Measurements from ENCODE around the gene LRCH2. TPM values are rescaled to one million over a fixed set of nuclear protein-coding genes. Genes with fewer than 3 reads are reported as not detected.

Gene LRCH2
- total RNA-seq, 1 donor from 2014 or later = 24.9 TPM

DNA sequence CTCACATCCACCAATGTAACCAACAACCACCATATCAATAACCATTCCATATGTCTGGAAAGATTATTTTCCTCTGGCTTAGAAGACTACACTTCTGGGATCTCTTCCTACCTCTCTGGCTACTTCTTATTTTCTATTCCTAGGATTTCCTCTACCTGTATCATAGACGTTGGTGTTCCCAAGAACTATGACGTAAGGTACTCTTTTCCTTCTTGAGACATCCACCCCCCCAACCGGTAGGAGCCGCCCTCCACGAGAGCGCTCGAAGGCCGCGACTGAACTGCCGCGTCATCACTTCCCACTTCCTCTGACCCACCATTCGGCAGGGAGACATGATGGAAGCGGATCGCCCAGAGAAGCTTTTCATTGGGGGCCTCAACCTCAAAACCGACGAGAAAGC, 44.8 kb downstream of the LRCH2 start, which contains the start of gene RBMXL3:
TSS of gene RBMXL3 (plus strand) at position 301 of the 400 bp plus-strand sequence. CDS start at position 333, 32 bp downstream.
- TF ChIP-seq CTCF (IDR thresholded peaks at IDR 0.05) = no peak
- TF ChIP-seq EZH2phosphoT487 (IDR thresholded peaks at IDR 0.05) = no peak
- TF ChIP-seq EZH2 (IDR thresholded peaks at IDR 0.05) = no peak
- no peak within 1 kb of the TSS for H3K9ac ChIP-seq
- no peak within 1 kb of the TSS for H3K4me3 ChIP-seq
- H3K4me2 ChIP-seq = no peak within 1 kb of the TSS
- Mint-ChIP-seq H3K4me3 (no peak within 1 kb of the TSS), H3K27me3 (ENCODE audit: insufficient read depth, low read depth) (peaks cover 6% of the 10 kb centered on the region), H3K4me1 (no peaks in the 10 kb centered on the region), H3K9me3 (peaks cover 27% of the 10 kb centered on the region), H3K36me3 (peaks cover 30% of the 10 kb centered on the region), H3K27ac (no peak within 1 kb of the TSS)
- no peaks in the 10 kb centered on the region for H3K36me3 ChIP-seq
- no peaks in the 10 kb centered on the region for H3K27me3 ChIP-seq
- no peaks in the 10 kb centered on the region for H3F3A ChIP-seq (ENCODE audit: low read depth)
- no peak within 1 kb of the TSS for H2AFZ ChIP-seq (replicated peaks)
- H3K9me3 ChIP-seq (ENCODE audit: low read depth) = no peaks in the 10 kb centered on the region
- no peak within 1 kb of the TSS for H3K27ac ChIP-seq
- peaks cover 22% of the 10 kb centered on the region for H3K79me2 ChIP-seq (ENCODE audit: low read depth)
- H4K20me1 ChIP-seq (ENCODE audit: low read depth) = no peaks in the 10 kb centered on the region
- DNase-seq (ENCODE audit: low spot score) = no peak
- H3K4me1 ChIP-seq = no peaks in the 10 kb centered on the region

DNA sequence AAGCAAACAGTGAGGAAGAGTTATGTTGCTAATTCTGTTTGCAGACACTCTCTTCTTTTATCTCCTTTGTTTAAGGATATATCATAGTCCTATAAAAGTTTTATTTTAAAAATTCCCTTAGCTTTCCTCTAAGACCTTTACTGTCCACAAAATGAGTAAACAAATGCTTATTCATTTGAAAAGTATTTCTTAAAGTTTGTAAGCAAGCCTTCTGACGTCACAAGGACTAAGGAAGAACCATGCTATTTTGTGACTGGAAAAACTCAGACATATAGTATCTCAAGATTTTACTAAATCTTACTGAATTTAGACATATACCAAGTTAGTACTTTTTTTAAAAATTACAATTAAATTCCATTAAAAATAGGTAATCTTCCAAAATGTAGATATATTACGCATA, 49.9 kb downstream of the LRCH2 start:
- Histone ChIP-seq H3K4me2 (no peak overlapping the region), H3K4me3 (no peak overlapping the region), H3K27me3 (no peaks in the 10 kb centered on the region), H3K4me1 (no peaks in the 10 kb centered on the region), H3K36me3 (no peaks in the 10 kb centered on the region), H3K9me3 (ENCODE audit: low read depth) (no peaks in the 10 kb centered on the region), H2AFZ (replicated peaks) (no peak overlapping the region), H3K9ac (no peak overlapping the region), H4K20me1 (ENCODE audit: low read depth) (no peaks in the 10 kb centered on the region), H3F3A (ENCODE audit: low read depth) (no peaks in the 10 kb centered on the region), H3K79me2 (ENCODE audit: low read depth) (no peaks in the 10 kb centered on the region), H3K27ac (no peak overlapping the region)
- peaks cover 3% of the 10 kb centered on the region for H3K9me3 Mint-ChIP-seq
- H3K27me3 Mint-ChIP-seq (ENCODE audit: insufficient read depth, low read depth) = no peaks in the 10 kb centered on the region
- DNase-seq (ENCODE audit: low spot score) = no peak
- no peaks in the 10 kb centered on the region for H3K4me1 Mint-ChIP-seq
- H3K4me3 Mint-ChIP-seq = no peak overlapping the region
- H3K27ac Mint-ChIP-seq = no peak overlapping the region
- TF ChIP-seq CTCF (IDR thresholded peaks at IDR 0.05) (no peak), EZH2 (IDR thresholded peaks at IDR 0.05) (no peak), EZH2phosphoT487 (IDR thresholded peaks at IDR 0.05) (no peak)
- H3K36me3 Mint-ChIP-seq = peaks cover 8% of the 10 kb centered on the region

DNA sequence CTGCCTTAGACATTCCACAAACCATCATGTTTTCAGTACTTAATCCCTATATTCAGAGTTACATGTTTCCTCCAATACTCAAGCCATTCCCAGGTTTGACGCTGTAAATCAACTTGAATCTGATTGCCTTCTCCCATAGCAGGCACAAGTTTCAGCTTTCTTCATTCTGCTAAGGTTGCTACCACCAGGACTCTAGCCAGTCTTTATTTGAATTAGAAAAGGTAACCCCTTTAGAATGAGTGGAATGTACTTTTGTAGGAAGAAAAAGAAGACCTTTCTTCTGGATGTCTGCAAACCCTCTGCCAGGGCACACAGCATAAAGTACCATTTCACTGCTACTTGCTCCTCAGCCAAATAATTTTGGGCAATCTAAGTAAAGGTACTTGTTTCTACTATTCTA, 55.4 kb downstream of the LRCH2 start:
- H3K9ac ChIP-seq = no peak overlapping the region
- no peak overlapping the region for H3K4me2 ChIP-seq
- Mint-ChIP-seq H3K27me3 (ENCODE audit: insufficient read depth, low read depth) (no peaks in the 10 kb centered on the region), H3K27ac (no peak overlapping the region), H3K9me3 (no peaks in the 10 kb centered on the region), H3K36me3 (peaks cover 18% of the 10 kb centered on the region), H3K4me1 (no peaks in the 10 kb centered on the region), H3K4me3 (no peak overlapping the region)
- H3K27ac ChIP-seq = no peak overlapping the region
- H3K36me3 ChIP-seq = no peaks in the 10 kb centered on the region
- no peak overlapping the region for H3K4me3 ChIP-seq
- no peaks in the 10 kb centered on the region for H3K9me3 ChIP-seq (ENCODE audit: low read depth)
- no peaks in the 10 kb centered on the region for H3K79me2 ChIP-seq (ENCODE audit: low read depth)
- no peak for DNase-seq (ENCODE audit: low spot score)
- no peaks in the 10 kb centered on the region for H4K20me1 ChIP-seq (ENCODE audit: low read depth)
- H3K4me1 ChIP-seq = peaks cover 1% of the 10 kb centered on the region
- no peak overlapping the region for H2AFZ ChIP-seq (replicated peaks)
- no peaks in the 10 kb centered on the region for H3K27me3 ChIP-seq
- H3F3A ChIP-seq (ENCODE audit: low read depth) = peaks cover 9% of the 10 kb centered on the region
- TF ChIP-seq EZH2 (IDR thresholded peaks at IDR 0.05) (no peak), CTCF (IDR thresholded peaks at IDR 0.05) (no peak), EZH2phosphoT487 (IDR thresholded peaks at IDR 0.05) (no peak)
